ENCODE measurements around the gene TGFBR2. TPM values are rescaled to one million over a fixed set of nuclear protein-coding genes. Genes with fewer than 3 reads are reported as not detected.

The TGFBR2 gene
- total RNA-seq, 1 donor = 393 TPM

DNA sequence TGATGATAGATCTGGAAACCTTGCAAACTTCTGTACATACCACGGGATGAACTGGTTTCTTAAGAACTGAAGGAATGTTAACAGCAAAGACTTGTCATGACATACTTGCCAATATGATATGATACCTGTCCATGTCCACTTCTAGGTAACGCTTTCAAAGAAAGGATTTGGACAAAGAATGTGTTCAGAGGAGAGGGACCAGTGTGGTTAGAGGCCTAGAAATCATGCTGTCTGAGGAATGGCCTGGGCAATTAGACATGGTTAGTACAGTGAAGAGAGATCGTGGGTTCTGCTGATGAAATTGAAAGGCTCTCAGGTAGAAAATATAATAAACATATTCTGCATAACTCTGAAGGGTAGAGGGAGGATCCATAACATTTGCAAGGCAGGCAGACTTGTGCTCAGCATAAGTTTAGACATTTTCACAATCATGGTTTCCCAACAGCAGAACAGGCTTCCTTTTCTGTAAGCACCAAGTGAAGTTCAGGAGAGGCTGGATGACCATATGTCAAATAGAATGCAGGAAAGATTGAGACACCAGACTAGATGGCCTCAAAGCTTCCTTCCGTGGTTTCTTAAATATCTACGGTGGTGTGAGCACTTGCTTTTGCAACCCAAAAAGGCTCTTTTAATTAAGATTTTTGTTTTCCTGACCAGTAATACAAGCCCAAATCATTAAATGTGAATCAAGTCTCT lies 39.9 kb downstream of the TGFBR2 start:
- TF ChIP-seq, protein P1, sequence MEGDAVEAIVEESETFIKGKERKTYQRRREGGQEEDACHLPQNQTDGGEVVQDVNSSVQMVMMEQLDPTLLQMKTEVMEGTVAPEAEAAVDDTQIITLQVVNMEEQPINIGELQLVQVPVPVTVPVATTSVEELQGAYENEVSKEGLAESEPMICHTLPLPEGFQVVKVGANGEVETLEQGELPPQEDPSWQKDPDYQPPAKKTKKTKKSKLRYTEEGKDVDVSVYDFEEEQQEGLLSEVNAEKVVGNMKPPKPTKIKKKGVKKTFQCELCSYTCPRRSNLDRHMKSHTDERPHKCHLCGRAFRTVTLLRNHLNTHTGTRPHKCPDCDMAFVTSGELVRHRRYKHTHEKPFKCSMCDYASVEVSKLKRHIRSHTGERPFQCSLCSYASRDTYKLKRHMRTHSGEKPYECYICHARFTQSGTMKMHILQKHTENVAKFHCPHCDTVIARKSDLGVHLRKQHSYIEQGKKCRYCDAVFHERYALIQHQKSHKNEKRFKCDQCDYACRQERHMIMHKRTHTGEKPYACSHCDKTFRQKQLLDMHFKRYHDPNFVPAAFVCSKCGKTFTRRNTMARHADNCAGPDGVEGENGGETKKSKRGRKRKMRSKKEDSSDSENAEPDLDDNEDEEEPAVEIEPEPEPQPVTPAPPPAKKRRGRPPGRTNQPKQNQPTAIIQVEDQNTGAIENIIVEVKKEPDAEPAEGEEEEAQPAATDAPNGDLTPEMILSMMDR (IDR thresholded peaks at IDR 0.05; ENCODE audit: insufficient read depth, low read length) = no peak
- DNase-seq (ENCODE audit: low read depth) = no peak
- no peak overlapping the region for H3K4me3 ChIP-seq (ENCODE audit: low read depth, low read length)

DNA sequence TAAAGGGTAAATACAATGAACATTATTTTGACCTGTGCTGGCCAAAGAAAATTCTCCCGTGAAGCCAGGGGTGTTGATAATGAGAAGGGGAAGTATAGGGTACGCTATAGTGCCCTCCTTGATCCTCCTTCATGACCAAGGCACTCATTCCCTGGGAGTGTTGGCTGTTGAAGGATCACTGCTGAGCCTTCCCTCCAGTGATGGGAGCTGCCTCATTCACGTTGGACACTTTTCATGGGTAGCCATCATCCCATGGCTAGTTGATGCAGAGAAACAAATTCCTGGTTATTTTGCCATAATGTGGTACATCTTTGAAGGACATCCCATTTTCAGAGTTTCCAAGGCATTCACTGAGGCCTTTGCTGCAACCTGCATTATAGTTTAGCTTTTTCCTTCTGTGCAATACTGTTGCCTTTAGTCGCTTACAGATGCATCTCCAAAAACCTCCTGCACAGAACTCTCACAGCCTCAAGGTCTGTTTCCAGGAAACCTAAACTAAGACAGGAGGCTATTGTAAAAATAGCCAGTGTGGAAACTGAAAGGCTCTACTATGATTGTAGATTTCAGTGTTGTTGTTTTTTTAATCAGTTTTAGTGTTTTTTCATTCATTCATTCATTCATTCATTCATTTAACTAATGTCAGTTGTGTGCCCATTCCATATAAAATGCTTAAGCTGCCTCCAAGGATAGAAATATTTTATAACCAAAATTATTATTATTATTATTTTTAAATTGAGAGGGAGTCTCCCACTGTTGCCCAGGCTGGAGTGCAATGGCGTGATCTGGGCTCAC lies 40.8 kb downstream of the TGFBR2 start:
- no peak for DNase-seq (ENCODE audit: low read depth)
- no peak overlapping the region for H3K4me3 ChIP-seq (ENCODE audit: low read depth, low read length)
- TF ChIP-seq, protein P1 (IDR thresholded peaks at IDR 0.05; ENCODE audit: insufficient read depth, low read length) = no peak

DNA sequence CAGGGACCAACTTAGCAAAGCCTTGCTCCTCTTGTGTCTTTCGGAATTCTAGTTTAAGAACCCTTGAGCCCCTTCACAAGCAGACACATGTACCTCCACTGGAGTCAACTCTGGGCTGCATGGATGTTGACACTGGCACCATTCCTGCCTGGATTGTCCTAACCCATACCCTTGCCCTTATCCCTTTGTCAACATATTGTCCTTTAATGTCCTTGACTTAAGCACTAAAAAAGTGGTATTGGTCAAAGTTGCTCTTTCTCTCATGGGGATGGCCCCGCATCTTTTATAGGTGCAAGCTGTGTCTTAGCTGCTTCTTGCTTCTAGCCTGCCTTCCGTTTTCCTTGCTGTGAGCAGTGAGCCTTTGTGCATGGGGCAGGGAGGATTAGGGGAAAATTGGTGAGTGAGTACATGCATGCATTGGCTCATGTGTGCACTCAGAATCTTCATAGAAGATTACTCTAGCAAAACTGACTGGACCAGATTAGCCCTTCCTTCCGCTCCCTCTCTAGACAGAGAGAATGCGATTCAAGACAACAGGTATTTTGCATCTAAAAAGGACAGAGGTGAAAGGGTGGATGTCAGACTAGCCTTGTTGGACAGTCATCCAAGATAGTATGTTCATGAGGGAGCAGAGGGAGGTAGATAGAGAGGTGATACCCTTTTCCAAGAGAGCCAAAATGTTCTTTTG lies 42.4 kb downstream of the TGFBR2 start:
- DNase-seq (ENCODE audit: low read depth) = no peak
- H3K4me3 ChIP-seq (ENCODE audit: low read depth, low read length) = no peak overlapping the region
- TF ChIP-seq, protein P1 (IDR thresholded peaks at IDR 0.05; ENCODE audit: insufficient read depth, low read length) = no peak

DNA sequence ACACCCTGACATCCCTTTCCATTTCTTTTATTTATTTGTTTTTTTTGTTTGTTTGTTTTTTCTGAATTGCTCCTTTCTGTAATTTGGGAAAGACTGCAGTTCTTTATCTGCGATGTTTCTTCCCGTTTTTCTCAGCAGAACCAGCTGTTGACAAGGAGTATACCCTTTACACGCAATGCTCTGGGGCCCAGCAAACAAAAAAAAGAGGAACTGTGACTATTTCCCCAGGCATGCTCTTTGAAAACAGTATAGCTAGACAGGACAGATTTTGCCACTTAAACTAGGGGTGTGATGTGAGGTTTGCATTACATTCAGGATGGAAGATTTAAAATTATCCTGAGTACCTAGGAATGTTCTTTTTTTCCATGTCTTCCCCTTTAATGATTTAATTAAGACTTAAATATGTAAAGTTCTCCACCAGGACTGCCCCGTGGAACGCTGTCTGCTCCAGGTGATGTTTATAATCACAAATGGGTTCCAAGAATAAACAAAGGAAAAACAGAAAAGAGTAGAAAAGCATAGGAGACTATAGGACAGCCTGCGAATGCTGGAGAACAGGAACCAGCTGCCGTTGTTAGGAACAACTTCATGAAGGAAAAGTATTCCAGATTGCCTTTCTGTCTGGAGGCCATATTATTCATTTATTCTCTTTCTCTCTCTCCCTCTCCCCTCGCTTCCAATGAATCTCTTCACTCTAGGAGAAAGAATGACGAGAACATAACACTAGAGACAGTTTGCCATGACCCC lies 43.3 kb downstream of the TGFBR2 start:
- DNase-seq (ENCODE audit: low read depth) = peak; percentile 46
- H3K4me3 ChIP-seq (ENCODE audit: low read depth, low read length) = no peak overlapping the region
- TF ChIP-seq, protein P1 (IDR thresholded peaks at IDR 0.05; ENCODE audit: insufficient read depth, low read length) = no peak

DNA sequence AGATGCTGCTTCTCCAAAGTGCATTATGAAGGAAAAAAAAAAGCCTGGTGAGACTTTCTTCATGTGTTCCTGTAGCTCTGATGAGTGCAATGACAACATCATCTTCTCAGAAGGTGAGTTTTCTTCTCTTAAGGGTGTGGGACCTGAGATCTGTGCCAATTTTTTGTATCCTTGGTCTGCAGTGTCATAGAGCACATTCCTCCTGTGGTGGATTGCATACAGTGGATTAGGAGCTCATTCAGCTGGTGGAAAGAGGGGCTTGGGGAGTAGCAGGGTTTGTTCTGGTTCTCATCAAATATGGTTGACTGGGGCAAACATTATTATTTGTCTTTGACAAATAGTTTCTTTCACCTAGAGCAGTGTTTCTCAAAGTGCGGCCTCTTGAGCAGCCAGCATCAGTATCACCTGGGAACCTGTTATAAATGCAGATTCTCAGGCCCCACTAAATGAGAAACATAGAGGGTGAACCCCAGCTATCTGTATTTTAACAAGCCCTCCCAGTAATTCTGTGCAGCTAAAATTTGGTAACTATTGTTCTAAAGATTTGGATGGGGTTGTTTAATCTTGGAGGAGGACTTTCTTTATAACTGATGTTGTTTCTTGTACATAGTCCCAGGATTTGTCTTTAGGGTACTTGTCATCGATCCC lies 44.1 kb downstream of the TGFBR2 start:
- no peak for DNase-seq (ENCODE audit: low read depth)
- TF ChIP-seq, protein P1 (IDR thresholded peaks at IDR 0.05; ENCODE audit: insufficient read depth, low read length) = no peak

DNA sequence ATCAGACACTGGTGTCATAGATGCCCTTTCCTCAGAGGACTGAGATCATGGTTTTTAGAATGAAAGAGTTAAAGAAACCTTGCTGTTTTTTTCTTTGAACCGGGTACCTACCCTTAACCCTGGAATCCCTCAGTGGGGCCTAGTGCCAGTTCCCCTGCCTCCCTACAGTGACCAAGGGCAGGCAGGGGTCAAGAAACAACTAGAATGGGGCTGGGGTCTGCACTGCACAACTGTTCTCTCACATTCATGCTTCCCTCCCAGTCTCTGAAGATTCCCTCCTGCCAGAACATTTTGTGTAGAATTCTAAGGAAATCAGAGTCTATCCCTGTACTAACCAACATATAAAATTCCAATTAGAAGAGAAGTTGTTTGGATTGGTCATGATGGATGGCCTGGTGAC lies 47.9 kb downstream of the TGFBR2 start:
- DNase-seq (ENCODE audit: low read depth) = no peak
- H3K4me3 ChIP-seq (ENCODE audit: low read depth, low read length) = no peak overlapping the region
- TF ChIP-seq, protein P1 (IDR thresholded peaks at IDR 0.05; ENCODE audit: insufficient read depth, low read length) = no peak

More for the DNA sequence above, 44.1 kb downstream of the TGFBR2 start:
- H3K4me3 ChIP-seq (ENCODE audit: low read depth, low read length) = no peak overlapping the region

Data from fibroblast of the aortic adventitia (primary cell).